Peyer's patch (tissue), 4 donors: ENCODE measurements around the gene DNMT3A.

Experiments
- CTCF ChIP-seq, 6 experiments: fragments of 450-650 bp in 4 of 6; fragments of 200-600 bp in 2 of 6; sonication (generic) in 1 of 6; IDR thresholded peaks; one replicate each; pipeline ENCODE4 v1.5.1; 2017 to 2019; ENCODE audit warnings: antibody characterized with exemption in 6 of 6, mild to moderate bottlenecking in 3 of 6, moderate library complexity in 1 of 6
- POLR2A ChIP-seq, 2 donors: fragments of 450-650 bp; IDR thresholded peaks; one replicate each; pipeline ENCODE4 v1.5.1; 2017; ENCODE audit warnings: antibody characterized with exemption in 2 of 2, mild to moderate bottlenecking in 2 of 2, moderate library complexity in 2 of 2

GRCh38 chr2:25202275-25202674 is 139.4 kb downstream of the DNMT3A start:
- no peak for TF ChIP-seq POLR2A (IDR thresholded peaks at IDR 0.05)
- no peak for TF ChIP-seq CTCF (IDR thresholded peaks at IDR 0.05)
